ENCODE results near the gene TMEM54. TPM values are rescaled to one million over a fixed set of nuclear protein-coding genes. Genes with fewer than 3 reads are reported as not detected.

Gene TMEM54
- total and polyA plus RNA-seq, 2 donors (not counting 1 experiment from before 2014, with no cell fraction given), result 0.13 TPM; not detected in 1

- TF ChIP-seq EZH2 (IDR thresholded peaks at IDR 0.05; ENCODE audit: borderline replicate concordance, insufficient read depth, low read depth, low read length, poor library complexity, severe bottlenecking) (no peak), CTCF (IDR thresholded peaks at IDR 0.05) (no peak)
- Histone ChIP-seq H3K4me3 (ENCODE audit: control extremely low read depth in 1 of 5, extremely low read depth in 1 of 5, insufficient read depth in 1 of 5, low read depth in 2 of 5, low read length in 4 of 5) (no peak overlapping the region), H3K4me1 (ENCODE audit: control insufficient read depth in 2 of 2, insufficient read depth in 2 of 2, low read length in 2 of 2) (peaks cover 22 to 28% of the 10 kb centered on the region in 2 donors), H3K9ac (ENCODE audit: low read length) (no peak overlapping the region), H2AFZ (ENCODE audit: insufficient read depth, low read depth, low read length, poor library complexity, severe bottlenecking) (no peak overlapping the region), H3K9me3 (ENCODE audit: control extremely low read depth in 1 of 3, control insufficient read depth in 2 of 3, insufficient read depth in 1 of 3, low read length in 2 of 3) (peaks cover 0 to 17% (median 0%) of the 10 kb centered on the region in 3 donors), H3K4me2 (replicated peaks; ENCODE audit: low read depth, low read length, poor library complexity, severe bottlenecking) (no peak overlapping the region), H4K20me1 (ENCODE audit: control insufficient read depth, insufficient read depth, low read length, poor library complexity, severe bottlenecking) (no peaks in the 10 kb centered on the region), H3K79me2 (ENCODE audit: control insufficient read depth, insufficient read depth, low read length) (no peaks in the 10 kb centered on the region), H3K27ac (ENCODE audit: low read length in 2 of 2) (no peak overlapping the region), H3K27me3 (replicated peaks in 1 of 4; ENCODE audit: control extremely low read depth in 1 of 4, control insufficient read depth in 3 of 4, insufficient read depth in 4 of 4, low read length in 3 of 4) (peaks cover 0 to 89% (median 48%) of the 10 kb centered on the region in 4 experiments), H3K36me3 (replicated peaks in 1 of 2; ENCODE audit: control extremely low read depth in 1 of 2, control insufficient read depth in 1 of 2, extremely low read depth in 1 of 2, insufficient read depth in 2 of 2, low read length in 1 of 2) (no peaks in the 10 kb centered on the region)
- intact Hi-C loops (cut with micrococcal nuclease), result no loop called here
- Mint-ChIP-seq H3K4me3 (no peak overlapping the region), H3K27ac (no peak overlapping the region), H3K4me1 (peaks cover 26% of the 10 kb centered on the region), H3K27me3 (peaks cover 73% of the 10 kb centered on the region), H3K9me3 (ENCODE audit: insufficient read depth) (no peaks in the 10 kb centered on the region)
- CTCF ChIA-PET, result interaction anchor here (0.8 to 1.1 kb wide), 2 partner anchors 9 to 17 kb away, joined by 3 read pairs; no protein-coding TSS in a partner anchor
- POLR2A ChIA-PET, result no interaction called here
- DNase-seq, result no peak
- WGBS (ENCODE audit: insufficient coverage), result 91% methylated on average over 3 of the region's 3 CpGs
- ATAC-seq (ENCODE audit: low read depth), result no peak
Measured at GRCh38 chr1:32889731-32890278, 11.4 kb downstream of the TMEM54 start.

DNA sequence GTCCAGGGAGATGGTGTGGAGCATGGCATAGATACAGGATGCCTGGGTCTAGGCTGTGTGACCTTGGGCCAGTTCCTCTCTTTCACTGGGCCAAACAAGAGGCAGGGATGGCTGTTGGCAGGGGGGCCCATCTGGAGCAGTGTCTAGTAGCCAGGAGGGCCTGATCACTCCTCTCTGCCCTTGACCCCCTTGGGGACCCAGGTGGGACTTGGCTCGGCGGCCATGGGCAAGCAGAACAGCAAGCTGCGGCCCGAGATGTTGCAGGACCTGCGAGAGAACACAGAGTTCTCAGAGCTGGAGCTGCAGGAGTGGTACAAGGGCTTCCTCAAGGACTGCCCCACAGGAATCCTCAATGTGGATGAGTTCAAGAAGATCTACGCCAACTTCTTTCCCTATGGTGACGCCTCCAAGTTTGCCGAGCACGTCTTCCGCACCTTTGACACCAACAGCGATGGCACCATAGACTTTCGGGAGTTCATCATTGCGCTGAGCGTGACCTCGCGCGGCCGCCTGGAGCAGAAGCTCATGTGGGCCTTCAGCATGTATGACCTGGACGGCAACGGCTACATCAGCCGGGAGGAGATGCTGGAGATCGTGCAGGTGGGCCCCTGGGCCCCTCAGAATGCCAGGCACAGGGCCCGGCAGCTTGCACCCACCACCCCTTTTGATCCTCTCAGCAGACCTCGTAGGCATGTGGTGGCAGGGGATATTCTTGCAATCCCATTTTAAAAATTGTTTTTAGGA lies 12.3 kb downstream of the TMEM54 start:
- peaks cover 0 to 17% (median 0%) of the 10 kb centered on the region in 3 donors for H3K9me3 ChIP-seq (ENCODE audit: control extremely low read depth in 1 of 3, control insufficient read depth in 2 of 3, insufficient read depth in 1 of 3, low read length in 2 of 3)
- intact Hi-C loops (cut with micrococcal nuclease), result no loop called here
- H3K4me1 Mint-ChIP-seq, result peaks cover 26% of the 10 kb centered on the region
- ChIA-PET CTCF (no interaction called here), POLR2A (no interaction called here)
- TF ChIP-seq EZH2 (IDR thresholded peaks at IDR 0.05; ENCODE audit: borderline replicate concordance, insufficient read depth, low read depth, low read length, poor library complexity, severe bottlenecking) (no peak), CTCF (IDR thresholded peaks at IDR 0.05) (no peak)
- WGBS (ENCODE audit: insufficient coverage), result 95% methylated on average over 21 of the region's 24 CpGs
- peaks cover 77% of the 10 kb centered on the region for H3K27me3 Mint-ChIP-seq
- no peak overlapping the region for H3K9ac ChIP-seq (ENCODE audit: low read length)
- no peaks in the 10 kb centered on the region for H3K36me3 ChIP-seq (replicated peaks in 1 of 2; ENCODE audit: control extremely low read depth in 1 of 2, control insufficient read depth in 1 of 2, extremely low read depth in 1 of 2, insufficient read depth in 2 of 2, low read length in 1 of 2)
- no peak overlapping the region for H3K4me3 ChIP-seq (ENCODE audit: control extremely low read depth in 1 of 5, extremely low read depth in 1 of 5, insufficient read depth in 1 of 5, low read depth in 2 of 5, low read length in 4 of 5)
- no peak for ATAC-seq (ENCODE audit: low read depth)
- H3K9me3 Mint-ChIP-seq (ENCODE audit: insufficient read depth), result no peaks in the 10 kb centered on the region
- H3K27ac ChIP-seq (ENCODE audit: low read length in 2 of 2), result no peak overlapping the region
- H2AFZ ChIP-seq (ENCODE audit: insufficient read depth, low read depth, low read length, poor library complexity, severe bottlenecking), result no peak overlapping the region
- H3K27me3 ChIP-seq (replicated peaks in 1 of 4; ENCODE audit: control extremely low read depth in 1 of 4, control insufficient read depth in 3 of 4, insufficient read depth in 4 of 4, low read length in 3 of 4), result peaks cover 0 to 87% (median 45%) of the 10 kb centered on the region in 4 experiments
- H3K79me2 ChIP-seq (ENCODE audit: control insufficient read depth, insufficient read depth, low read length), result no peaks in the 10 kb centered on the region
- no peak overlapping the region for H3K4me2 ChIP-seq (replicated peaks; ENCODE audit: low read depth, low read length, poor library complexity, severe bottlenecking)
- peaks cover 22 to 26% of the 10 kb centered on the region in 2 donors for H3K4me1 ChIP-seq (ENCODE audit: control insufficient read depth in 2 of 2, insufficient read depth in 2 of 2, low read length in 2 of 2)
- DNase-seq, result no peak
- no peak overlapping the region for H3K27ac Mint-ChIP-seq
- H4K20me1 ChIP-seq (ENCODE audit: control insufficient read depth, insufficient read depth, low read length, poor library complexity, severe bottlenecking), result no peaks in the 10 kb centered on the region
- no peak overlapping the region for H3K4me3 Mint-ChIP-seq
